ENCODE measurements around the gene CYFIP2. TPM values are rescaled to one million over a fixed set of nuclear protein-coding genes. Genes with fewer than 3 reads are reported as not detected.

Gene CYFIP2
- total and polyA plus RNA-seq, 2 of the 8 experiments (the other 6 are each of a cell fraction or from before 2014, with no cell fraction given), result 45.1 to 80.6 TPM

DNA sequence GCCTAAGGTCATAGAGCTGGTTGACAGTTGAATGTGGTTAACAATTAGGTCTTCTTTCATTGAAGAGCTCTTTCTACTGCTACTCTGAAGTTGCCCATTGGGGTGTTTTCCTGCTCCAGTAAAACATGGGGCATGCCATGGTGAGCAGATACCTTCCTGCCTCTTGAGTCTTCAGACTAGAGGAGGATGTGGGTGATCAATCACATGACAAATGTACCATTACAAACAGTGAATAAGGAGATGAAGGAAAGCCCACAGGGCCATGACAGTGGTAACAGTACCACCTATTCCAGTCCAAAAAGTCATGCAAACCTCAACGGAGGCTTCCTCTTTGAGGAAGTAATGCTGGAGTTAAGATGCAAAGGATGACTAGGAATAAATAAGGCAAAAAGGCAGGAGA, 73.5 kb downstream of the CYFIP2 start (continued):
- TF ChIP-seq, protein P1, sequence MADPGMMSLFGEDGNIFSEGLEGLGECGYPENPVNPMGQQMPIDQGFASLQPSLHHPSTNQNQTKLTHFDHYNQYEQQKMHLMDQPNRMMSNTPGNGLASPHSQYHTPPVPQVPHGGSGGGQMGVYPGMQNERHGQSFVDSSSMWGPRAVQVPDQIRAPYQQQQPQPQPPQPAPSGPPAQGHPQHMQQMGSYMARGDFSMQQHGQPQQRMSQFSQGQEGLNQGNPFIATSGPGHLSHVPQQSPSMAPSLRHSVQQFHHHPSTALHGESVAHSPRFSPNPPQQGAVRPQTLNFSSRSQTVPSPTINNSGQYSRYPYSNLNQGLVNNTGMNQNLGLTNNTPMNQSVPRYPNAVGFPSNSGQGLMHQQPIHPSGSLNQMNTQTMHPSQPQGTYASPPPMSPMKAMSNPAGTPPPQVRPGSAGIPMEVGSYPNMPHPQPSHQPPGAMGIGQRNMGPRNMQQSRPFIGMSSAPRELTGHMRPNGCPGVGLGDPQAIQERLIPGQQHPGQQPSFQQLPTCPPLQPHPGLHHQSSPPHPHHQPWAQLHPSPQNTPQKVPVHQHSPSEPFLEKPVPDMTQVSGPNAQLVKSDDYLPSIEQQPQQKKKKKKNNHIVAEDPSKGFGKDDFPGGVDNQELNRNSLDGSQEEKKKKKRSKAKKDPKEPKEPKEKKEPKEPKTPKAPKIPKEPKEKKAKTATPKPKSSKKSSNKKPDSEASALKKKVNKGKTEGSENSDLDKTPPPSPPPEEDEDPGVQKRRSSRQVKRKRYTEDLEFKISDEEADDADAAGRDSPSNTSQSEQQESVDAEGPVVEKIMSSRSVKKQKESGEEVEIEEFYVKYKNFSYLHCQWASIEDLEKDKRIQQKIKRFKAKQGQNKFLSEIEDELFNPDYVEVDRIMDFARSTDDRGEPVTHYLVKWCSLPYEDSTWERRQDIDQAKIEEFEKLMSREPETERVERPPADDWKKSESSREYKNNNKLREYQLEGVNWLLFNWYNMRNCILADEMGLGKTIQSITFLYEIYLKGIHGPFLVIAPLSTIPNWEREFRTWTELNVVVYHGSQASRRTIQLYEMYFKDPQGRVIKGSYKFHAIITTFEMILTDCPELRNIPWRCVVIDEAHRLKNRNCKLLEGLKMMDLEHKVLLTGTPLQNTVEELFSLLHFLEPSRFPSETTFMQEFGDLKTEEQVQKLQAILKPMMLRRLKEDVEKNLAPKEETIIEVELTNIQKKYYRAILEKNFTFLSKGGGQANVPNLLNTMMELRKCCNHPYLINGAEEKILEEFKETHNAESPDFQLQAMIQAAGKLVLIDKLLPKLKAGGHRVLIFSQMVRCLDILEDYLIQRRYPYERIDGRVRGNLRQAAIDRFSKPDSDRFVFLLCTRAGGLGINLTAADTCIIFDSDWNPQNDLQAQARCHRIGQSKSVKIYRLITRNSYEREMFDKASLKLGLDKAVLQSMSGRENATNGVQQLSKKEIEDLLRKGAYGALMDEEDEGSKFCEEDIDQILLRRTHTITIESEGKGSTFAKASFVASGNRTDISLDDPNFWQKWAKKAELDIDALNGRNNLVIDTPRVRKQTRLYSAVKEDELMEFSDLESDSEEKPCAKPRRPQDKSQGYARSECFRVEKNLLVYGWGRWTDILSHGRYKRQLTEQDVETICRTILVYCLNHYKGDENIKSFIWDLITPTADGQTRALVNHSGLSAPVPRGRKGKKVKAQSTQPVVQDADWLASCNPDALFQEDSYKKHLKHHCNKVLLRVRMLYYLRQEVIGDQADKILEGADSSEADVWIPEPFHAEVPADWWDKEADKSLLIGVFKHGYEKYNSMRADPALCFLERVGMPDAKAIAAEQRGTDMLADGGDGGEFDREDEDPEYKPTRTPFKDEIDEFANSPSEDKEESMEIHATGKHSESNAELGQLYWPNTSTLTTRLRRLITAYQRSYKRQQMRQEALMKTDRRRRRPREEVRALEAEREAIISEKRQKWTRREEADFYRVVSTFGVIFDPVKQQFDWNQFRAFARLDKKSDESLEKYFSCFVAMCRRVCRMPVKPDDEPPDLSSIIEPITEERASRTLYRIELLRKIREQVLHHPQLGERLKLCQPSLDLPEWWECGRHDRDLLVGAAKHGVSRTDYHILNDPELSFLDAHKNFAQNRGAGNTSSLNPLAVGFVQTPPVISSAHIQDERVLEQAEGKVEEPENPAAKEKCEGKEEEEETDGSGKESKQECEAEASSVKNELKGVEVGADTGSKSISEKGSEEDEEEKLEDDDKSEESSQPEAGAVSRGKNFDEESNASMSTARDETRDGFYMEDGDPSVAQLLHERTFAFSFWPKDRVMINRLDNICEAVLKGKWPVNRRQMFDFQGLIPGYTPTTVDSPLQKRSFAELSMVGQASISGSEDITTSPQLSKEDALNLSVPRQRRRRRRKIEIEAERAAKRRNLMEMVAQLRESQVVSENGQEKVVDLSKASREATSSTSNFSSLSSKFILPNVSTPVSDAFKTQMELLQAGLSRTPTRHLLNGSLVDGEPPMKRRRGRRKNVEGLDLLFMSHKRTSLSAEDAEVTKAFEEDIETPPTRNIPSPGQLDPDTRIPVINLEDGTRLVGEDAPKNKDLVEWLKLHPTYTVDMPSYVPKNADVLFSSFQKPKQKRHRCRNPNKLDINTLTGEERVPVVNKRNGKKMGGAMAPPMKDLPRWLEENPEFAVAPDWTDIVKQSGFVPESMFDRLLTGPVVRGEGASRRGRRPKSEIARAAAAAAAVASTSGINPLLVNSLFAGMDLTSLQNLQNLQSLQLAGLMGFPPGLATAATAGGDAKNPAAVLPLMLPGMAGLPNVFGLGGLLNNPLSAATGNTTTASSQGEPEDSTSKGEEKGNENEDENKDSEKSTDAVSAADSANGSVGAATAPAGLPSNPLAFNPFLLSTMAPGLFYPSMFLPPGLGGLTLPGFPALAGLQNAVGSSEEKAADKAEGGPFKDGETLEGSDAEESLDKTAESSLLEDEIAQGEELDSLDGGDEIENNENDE (IDR thresholded peaks at IDR 0.05; ENCODE audit: insufficient replicate concordance, low read length), result no peak
- no peak for TF ChIP-seq TBP (IDR thresholded peaks at IDR 0.05; ENCODE audit: low read depth, low read length)
- no peak for TF ChIP-seq TCF12 (IDR thresholded peaks at IDR 0.05; ENCODE audit: low read depth, low read length)
- TF ChIP-seq BCL11A (IDR thresholded peaks at IDR 0.05; ENCODE audit: low read depth in 2 of 2, low read length in 2 of 2), result no peak
- no peak for TF ChIP-seq GABPA (IDR thresholded peaks at IDR 0.05; ENCODE audit: borderline replicate concordance, insufficient read depth, low read length)
- no peak for TF ChIP-seq RAD21 (IDR thresholded peaks at IDR 0.05 in 1 of 2, conservative IDR thresholded peaks at IDR 0.05 in 1 of 2; ENCODE audit: low read depth in 2 of 2, low read length in 2 of 2)

All from H1 (cell line).